ENCODE measurements around the gene THBS4. TPM values are rescaled to one million over a fixed set of nuclear protein-coding genes. Genes with fewer than 3 reads are reported as not detected.

Gene THBS4
- polyA plus RNA-seq, 1 donor from 2014 or later = 6.3 TPM

- TF ChIP-seq TAF1 (IDR thresholded peaks at IDR 0.05; ENCODE audit: low read depth) = no peak
- no peak for TF ChIP-seq CTCF (IDR thresholded peaks at IDR 0.05; ENCODE audit: poor library complexity, severe bottlenecking)
- no peak for TF ChIP-seq SMC3 (conservative IDR thresholded peaks at IDR 0.05; ENCODE audit: poor library complexity)
- TF ChIP-seq REST (IDR thresholded peaks at IDR 0.05; ENCODE audit: borderline replicate concordance) = no peak
- no peak for TF ChIP-seq MXI1 (conservative IDR thresholded peaks at IDR 0.05; ENCODE audit: poor library complexity, severe bottlenecking)
- no peak for TF ChIP-seq EP300 (conservative IDR thresholded peaks at IDR 0.05; ENCODE audit: poor library complexity, severe bottlenecking)
- TF ChIP-seq POLR2AphosphoS5 (IDR thresholded peaks at IDR 0.05) = no peak
- no peak for TF ChIP-seq RAD21 (conservative IDR thresholded peaks at IDR 0.05)
- TF ChIP-seq EZH2 (IDR thresholded peaks at IDR 0.05; ENCODE audit: borderline replicate concordance, insufficient read depth, low read length, poor library complexity, severe bottlenecking) = no peak
- Histone ChIP-seq H3K27ac (ENCODE audit: low read length) (no peak overlapping the region), H3K4me3 (ENCODE audit: low read length) (no peak overlapping the region), H4K20me1 (ENCODE audit: insufficient read depth) (no peaks in the 10 kb centered on the region), H3K27me3 (ENCODE audit: insufficient read depth, low read depth, low read length) (no peaks in the 10 kb centered on the region), H3F3A (ENCODE audit: insufficient read depth, low read length, poor library complexity, severe bottlenecking) (no peaks in the 10 kb centered on the region), H3K36me3 (ENCODE audit: insufficient read depth, low read length) (no peaks in the 10 kb centered on the region), H3K9me3 (ENCODE audit: low read length) (no peaks in the 10 kb centered on the region), H3K9ac (ENCODE audit: low read length) (no peak overlapping the region), H3K79me2 (replicated peaks; ENCODE audit: insufficient read depth, low read length) (no peaks in the 10 kb centered on the region), H3K9me2 (ENCODE audit: insufficient read depth, low read length) (no peaks in the 10 kb centered on the region), H2AFZ (ENCODE audit: low read depth, low read length) (no peak overlapping the region), H3K4me2 (ENCODE audit: low read length) (no peak overlapping the region)
Measured at GRCh38 chr5:80072103-80073073, 37.2 kb downstream of the THBS4 start.

- TF ChIP-seq RAD21 (conservative IDR thresholded peaks at IDR 0.05) (no peak), EZH2 (IDR thresholded peaks at IDR 0.05; ENCODE audit: borderline replicate concordance, insufficient read depth, low read length, poor library complexity, severe bottlenecking) (no peak), TAF1 (IDR thresholded peaks at IDR 0.05; ENCODE audit: low read depth) (no peak), MXI1 (conservative IDR thresholded peaks at IDR 0.05; ENCODE audit: poor library complexity, severe bottlenecking) (no peak), EP300 (conservative IDR thresholded peaks at IDR 0.05; ENCODE audit: poor library complexity, severe bottlenecking) (no peak), POLR2AphosphoS5 (IDR thresholded peaks at IDR 0.05) (no peak), REST (IDR thresholded peaks at IDR 0.05; ENCODE audit: borderline replicate concordance) (no peak)
- no peak overlapping the region for H3K27ac ChIP-seq (ENCODE audit: low read length)
- no peaks in the 10 kb centered on the region for H3K27me3 ChIP-seq (ENCODE audit: insufficient read depth, low read depth, low read length)
- H3K4me2 ChIP-seq (ENCODE audit: low read length) = no peak overlapping the region
- no peaks in the 10 kb centered on the region for H3K9me3 ChIP-seq (ENCODE audit: low read length)
- no peaks in the 10 kb centered on the region for H3F3A ChIP-seq (ENCODE audit: insufficient read depth, low read length, poor library complexity, severe bottlenecking)
- no peak overlapping the region for H3K4me3 ChIP-seq (ENCODE audit: low read length)
- no peak overlapping the region for H2AFZ ChIP-seq (ENCODE audit: low read depth, low read length)
- no peak overlapping the region for H3K9ac ChIP-seq (ENCODE audit: low read length)
- no peaks in the 10 kb centered on the region for H4K20me1 ChIP-seq (ENCODE audit: insufficient read depth)
- no peaks in the 10 kb centered on the region for H3K79me2 ChIP-seq (replicated peaks; ENCODE audit: insufficient read depth, low read length)
- no peaks in the 10 kb centered on the region for H3K9me2 ChIP-seq (ENCODE audit: insufficient read depth, low read length)
- H3K36me3 ChIP-seq (ENCODE audit: insufficient read depth, low read length) = no peaks in the 10 kb centered on the region
Measured at GRCh38 chr5:80076131-80077050, 41.2 kb downstream of the THBS4 start.
